Stimulated activated CD4-positive, alpha-beta T cell treated with anti-CD3 and anti-CD28 coated beads, Interleukin-4, amount 100 ng/mL, for 4 hours (primary cell): ENCODE results near the gene TBC1D12.
"Not testable (repeated sequence)": the region's sequence is repeated elsewhere in the genome, so short reads cannot be mapped to it uniquely, and the experiment has no call there.

Experiments
- DNase-seq, 2 experiments: peaks; one replicate each; pipeline ENCODE4 v3.0.0-alpha.2; 2020

The TBC1D12 gene

DNA sequence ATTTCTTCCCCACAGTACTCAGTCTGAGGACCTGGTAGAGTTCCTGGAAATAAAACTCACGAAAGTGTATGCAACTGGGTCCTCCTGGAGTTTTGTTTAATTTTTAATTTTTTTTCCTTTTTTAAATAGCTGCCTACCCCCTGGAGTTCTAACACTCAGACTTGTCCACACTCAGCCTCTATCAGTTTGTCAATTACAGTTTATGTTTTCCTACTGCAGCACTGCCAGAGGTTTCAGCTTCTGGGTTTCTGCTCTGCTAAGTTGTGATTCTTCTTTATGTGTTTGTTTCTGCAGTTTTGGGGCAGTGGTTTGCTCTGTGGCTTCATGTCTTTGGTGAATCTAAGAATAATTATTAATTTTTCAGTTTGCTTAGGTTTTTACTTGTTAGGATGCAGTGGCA is 59.2 kb downstream of the TBC1D12 start:
- no peak for DNase-seq

DNA sequence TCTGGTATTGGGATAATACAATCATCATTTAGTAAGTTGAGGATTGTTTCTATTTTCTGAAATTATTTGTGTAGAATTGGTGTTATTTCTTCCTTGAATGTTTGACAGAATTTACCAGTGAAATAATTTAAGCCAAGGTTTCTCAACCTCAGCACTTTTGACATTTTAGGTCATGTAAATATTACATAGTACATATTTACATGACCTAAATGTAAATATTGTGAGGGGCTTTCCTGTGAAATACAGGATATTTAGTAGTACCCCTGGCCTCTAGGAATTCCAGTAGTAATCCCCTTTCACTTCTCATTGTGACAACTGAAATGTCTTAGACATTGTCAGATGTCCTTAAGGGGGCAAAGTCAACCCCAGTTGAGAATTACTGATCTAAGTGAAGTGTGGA is 59.8 kb downstream of the TBC1D12 start:
- DNase-seq, result no peak

DNA sequence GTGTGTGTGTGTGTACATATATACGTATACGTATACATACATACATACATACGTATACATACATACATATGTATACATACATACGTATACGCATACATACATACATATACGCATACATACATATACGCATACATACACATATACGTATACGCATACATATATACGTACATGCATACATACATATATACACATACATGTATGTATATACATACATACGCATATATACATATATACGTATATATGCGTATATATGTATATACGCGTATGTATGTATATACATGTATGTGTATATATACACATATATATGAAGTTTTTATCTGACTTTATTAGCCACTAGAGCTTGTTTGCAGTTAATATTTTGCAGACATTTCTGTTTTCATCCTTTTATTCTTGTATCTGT is 63.3 kb downstream of the TBC1D12 start:
- no peak for DNase-seq

DNA sequence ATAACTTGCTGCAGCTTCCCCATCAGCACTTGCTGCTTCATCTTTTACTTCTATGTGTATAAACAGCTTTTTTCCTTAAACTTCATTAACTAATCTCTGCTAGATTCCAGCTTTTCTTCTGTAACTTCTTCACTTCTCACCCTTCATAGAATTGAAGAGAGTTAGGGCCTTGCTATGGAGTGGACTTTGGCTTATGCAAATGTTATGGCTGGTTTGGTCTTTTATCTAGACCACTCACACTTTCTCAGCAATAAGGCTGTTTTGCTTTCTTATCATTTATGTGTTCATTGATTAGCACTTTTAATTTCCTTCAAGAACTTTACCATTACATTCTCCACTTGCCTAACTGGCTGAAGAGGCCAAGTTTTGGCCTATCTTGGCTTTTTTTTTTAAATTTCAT is 79.1 kb downstream of the TBC1D12 start:
- no peak for DNase-seq

DNA sequence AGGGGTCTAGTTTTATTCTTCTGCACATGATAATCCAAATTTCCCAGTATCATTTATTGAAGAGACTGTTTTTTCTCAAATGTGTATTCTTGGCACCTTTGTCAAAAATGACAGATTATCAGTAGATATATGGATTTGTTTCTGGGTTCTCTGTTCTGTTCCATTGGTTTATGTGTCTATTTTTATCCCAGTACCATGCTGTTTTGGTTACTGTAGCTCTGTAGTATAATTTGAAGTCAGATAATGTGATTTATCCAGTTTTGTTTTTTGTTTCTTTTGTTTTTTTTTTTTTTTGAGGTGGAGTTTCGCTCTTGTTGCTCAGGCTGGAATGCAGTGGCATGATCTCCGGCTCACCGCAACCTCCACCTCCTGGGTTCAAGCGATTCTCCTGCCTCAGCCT is 81.6 kb downstream of the TBC1D12 start:
- DNase-seq, result no peak

DNA sequence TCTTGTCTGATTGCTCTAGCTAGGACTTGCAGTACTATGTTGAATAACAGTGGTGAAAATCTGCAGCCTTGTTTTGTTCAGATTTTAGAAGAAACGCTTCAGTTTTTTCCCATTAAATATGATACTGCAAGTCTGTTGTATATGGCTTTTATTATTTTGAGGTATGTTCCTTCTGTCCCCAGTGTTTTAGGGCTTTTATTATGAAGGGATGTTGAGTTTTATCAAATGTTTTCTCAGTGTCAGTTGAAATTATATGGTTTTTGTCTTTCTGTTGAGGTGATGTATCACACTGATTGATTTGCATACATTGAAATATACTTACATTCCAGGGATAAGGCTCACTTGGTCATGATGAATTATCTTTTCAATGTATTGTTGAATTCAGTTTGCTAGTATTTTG is 82.8 kb downstream of the TBC1D12 start:
- no peak for DNase-seq

DNA sequence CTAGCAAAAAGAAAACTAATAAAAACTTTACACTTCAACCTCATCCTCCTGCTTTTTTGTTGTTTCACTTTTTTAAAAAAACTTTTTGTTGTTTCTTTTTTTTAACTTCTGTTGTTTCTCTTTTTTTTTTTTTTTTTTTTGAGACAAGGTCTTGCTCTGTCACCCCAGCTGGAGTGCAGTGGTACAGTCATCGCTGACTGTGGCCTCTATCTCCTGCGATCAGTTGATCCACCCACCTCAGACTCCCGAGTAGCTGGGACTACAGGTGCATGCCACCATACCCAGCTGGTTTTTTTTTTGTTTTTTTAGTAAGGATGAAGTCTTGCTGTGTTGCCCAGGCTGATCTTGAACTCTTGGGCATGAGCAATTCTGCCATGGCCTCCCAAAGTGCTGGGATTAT is 85.2 kb downstream of the TBC1D12 start:
- no peak for DNase-seq

DNA sequence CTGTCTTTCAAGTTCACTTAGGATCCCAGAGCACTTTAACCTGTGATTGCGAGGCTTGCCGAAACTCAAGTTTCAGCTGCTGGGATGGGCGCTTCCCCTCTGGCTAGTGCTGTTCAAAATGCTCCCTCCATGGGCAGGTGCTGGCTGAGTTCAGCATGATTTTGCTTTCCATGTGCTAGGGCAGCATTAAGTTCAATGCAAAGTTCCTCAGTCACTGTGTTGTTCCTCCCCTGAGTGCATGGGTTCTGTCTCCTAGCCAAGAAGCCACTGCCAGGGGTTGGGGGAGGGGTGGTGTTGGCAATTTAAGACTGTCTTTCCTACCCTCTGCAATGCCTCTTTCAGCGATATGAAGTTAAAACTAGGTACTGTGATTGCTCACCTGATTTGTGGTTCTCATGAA is 86.8 kb downstream of the TBC1D12 start:
- no peak for DNase-seq

DNA sequence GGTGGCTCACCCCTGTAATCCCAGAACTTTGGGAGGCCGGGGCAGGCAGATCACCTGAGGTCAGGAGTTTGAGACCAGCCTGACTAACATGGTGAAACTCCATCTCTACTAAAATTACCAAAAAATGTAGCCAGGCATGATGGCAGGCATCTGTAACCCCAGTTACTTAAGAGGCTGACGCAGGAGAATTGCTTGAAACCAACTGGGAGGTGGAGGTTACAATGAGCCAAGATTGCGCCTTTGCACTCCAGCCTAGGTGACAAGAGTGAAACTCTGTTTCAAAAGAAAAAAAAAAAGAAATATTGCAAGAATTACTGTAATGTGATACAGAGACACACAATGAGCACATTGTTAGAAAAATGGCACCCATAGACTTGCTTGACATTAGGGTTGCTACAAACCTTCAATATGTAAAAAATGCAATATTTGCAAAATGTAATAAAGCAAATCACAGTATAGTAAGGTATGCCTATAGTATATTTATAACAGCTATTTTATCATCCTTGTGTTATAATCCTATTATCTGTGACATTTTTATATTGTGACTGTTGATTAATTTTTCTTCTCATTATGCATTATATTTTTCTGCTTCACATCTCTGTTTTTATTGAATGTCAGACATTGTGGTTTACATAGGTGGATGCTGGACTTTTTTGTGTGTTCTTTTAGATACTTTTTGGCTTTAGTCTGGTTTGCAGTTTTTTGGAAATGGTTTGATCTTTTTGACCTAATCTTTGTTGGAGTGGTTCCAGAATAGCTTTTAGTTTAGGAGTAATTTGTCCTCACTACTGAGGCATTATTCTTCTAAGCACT is 87.8 kb downstream of the TBC1D12 start:
- no peak for DNase-seq

DNA sequence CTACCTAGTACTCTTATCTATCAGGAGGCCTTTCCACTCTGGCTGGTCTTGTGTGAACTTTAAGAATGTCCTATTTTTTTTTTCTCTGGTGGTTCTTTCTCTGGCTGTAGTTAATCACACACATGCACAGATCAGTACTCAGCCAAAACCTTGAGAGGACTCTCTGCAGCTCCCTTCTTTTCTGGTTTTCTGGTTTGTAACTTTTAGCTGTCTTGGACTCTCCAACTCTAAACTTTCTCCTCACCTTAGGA is 88.4 kb downstream of the TBC1D12 start:
- no peak for DNase-seq

DNA sequence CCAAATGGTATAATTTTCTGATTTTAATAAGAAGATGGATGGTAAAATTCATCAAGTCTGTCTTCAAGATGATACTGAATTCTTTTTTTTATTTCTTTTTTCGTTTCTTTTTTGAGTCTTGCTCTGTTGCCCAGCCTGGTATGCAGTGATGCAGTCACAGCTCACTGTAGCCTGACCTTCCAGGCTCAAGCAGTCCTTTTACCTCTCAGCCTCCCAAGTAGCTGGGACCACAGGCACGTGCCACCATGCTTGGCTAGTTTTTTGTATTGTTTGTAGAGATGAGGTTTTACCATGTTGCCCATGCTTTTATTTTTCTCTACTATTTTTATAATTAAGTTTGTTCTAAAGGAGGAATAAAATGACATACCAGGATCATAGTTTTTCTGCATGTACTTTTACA is 91.1 kb downstream of the TBC1D12 start:
- no peak for DNase-seq

DNA sequence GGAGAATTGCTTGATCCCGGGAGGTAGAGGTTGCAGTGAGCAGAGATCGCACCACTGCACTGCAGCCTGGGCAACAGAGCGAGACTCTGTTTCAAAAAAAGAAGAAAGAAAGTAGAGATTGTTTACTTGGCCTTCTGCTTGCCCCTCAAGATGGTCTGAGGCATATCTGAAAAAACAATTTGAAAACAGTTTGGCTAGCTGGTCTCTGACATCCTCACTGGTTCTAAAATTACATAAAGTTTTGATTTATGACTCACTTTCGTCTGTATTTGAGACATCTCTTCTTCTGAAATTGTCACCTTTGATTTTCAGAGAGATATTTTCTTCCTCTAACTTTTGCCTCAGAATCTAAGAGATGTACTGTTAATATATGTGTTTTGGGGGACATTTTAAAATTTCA is 93.7 kb downstream of the TBC1D12 start:
- no peak for DNase-seq

DNA sequence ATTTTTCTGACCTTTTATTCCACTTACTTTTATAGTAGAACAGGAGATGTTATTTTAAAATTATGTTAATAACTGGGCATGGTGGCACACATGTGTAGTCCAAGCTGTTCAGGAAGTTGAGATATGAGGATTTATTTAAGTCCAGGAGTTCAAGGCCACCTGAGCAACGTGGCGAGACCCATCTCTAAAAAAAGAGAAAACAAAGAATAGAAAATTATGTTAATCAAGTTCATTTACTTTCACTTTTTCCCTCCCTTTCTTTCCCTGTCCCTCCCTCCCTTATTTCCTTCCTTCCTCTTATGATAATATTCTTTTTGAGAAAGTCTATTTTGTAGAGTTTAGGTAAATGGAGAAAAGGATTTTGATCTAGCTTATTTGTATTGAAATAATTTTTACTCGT is 94.3 kb downstream of the TBC1D12 start:
- DNase-seq, result no peak

DNA sequence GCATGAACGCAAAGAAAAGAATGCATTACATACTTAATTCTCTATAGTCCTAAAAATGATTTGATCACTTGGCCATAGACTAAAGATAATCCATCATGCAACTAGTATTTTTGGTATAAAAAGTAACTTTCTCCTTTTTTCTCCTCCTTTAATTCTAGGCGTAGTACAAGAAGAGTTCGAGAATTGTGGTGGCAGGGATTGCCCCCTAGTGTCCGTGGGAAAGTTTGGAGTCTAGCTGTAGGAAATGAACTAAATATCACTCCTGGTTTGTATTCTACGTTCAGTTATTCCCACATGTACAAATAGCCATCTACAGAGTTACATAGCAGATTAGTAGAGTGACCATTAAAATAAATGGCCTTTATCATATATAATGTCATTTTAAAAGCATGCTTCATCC is 97.7 kb downstream of the TBC1D12 start:
- DNase-seq, result no peak

DNA sequence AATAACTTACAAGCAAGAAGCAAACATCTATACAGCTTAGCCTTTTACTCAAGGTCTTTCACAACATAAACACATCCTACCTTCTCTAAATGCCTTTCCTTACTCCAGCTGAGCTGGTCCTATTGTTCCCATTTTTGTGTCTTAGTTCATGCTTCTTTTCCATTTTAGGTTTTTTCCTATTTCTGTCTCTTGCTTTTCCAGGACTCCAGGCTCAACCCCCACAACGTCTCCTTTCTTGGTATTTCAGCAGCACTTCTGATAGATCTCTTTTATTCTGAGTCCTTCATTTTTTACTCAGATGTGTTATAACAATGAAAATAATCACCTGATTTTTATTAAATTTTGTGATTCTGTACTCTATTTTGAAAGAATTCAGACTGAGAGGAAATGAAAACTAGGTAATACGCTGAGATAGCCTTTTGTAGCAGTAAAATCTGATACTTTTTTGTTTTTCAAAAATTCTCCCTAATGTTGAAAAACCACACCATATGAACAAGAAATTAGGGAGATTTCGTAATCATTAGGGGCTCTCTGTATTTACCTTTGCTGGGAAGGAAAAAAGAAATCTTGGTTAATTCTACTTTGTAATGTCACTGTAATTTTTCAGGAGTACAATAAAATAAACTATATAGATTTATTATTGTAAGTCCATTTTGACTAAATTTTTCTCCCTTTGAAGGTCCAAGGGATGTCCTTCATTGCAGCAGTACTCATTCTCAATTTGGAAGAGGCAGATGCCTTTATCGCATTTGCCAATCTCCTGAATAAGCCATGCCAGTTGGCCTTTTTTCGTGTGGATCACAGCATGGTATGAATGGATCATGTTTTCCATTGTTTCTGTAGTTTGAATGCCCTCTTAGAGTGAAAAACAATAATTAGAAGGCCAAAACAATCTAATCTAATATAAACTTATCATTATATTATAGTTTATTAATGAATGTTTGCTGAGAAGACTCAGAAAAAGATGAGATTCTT is 119.2 kb downstream of the TBC1D12 start:
- DNase-seq, result no peak

DNA sequence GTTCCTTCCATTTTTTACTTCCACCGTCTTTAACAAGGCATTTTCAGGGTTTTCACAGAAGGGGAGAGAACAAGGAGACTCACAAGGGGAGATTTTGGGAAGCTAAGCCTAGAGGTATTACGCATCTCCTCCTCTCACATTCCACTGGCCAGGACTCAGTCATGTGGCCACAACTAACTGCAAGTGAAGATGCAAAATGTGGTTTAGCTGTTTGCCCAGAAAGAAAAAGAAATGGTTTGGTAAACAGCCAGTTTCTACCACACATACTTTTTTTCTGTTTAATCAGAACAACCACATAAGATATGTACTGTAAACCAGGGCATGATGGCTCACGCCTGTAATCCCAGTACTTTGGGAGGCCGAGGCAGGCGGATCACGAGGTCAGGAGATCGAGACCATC is 121.8 kb downstream of the TBC1D12 start:
- no peak for DNase-seq

DNA sequence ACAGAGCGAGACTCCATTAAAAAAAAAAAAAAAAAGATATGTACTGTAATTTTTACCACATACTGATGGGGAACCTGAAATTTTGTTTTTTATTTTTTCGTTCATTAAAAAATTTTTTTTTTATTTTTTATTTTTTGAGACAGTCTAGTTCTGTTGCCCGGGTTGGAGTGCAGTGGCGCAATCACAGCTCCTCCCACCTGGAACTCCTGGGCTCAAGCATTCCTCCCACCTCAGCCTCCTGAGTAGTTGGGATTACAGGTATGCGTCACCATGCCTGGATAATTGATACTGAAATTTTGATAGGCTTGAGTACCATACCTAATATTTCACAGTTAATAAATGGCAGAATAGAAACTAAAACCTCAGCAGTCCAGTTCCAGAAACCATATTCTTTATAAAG is 122.4 kb downstream of the TBC1D12 start:
- DNase-seq, result no peak

DNA sequence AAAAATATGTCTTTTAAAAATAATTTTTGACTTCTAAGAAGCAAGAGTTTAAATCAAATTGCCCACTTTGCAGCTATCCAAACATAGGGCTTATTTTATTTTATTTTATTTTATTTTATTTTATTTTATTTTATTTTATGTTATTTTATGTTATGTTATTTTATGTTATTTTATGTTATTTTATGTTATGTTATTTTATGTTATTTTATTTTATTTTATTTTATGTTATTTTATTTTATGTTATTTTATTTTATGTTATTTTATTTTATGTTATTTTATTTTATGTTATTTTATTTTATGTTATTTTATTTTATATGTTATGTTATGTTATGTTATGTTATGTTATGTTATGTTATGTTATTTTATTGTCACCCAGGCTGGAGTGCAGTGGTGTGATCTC is 129.2 kb downstream of the TBC1D12 start:
- DNase-seq, result not testable (repeated sequence)

DNA sequence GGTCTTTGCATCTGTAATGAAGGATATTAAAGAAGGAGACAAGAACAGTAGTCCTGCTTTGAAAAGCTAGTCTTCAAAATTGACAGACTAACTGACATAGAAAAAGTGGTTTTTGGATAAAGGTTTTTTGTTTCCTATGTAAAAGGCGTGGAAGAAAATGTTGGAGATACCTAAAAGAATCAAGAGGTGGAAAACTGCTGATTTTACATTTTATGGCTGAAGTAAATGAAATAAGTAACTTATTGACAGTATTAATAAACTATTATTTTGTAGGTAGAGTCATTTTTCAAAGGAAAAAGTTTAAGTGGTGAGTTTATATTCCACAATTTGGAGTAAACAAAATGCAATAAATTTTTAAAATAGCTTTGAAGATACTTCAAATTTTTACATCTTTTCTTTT is 130.7 kb downstream of the TBC1D12 start:
- no peak for DNase-seq

DNA sequence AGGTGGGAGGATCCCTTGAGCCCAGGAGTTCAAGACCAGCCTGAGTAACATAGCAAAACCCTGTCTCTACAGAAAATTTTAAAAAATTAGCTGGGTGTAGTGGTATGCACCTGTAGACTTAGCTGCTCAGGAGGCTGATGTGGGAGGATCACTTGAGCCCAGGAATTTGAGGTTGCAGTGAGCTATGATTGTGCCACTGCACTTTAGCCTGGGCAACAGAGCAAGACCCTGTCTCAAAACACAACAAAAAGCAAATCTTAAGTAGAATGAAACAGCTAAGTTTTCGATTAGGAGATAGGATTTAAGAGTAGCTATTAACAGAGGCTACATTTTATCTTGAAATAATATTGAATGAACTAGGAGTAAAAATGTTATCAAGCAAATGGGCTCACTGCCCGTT is 139.9 kb downstream of the TBC1D12 start:
- not testable (repeated sequence) for DNase-seq

DNA sequence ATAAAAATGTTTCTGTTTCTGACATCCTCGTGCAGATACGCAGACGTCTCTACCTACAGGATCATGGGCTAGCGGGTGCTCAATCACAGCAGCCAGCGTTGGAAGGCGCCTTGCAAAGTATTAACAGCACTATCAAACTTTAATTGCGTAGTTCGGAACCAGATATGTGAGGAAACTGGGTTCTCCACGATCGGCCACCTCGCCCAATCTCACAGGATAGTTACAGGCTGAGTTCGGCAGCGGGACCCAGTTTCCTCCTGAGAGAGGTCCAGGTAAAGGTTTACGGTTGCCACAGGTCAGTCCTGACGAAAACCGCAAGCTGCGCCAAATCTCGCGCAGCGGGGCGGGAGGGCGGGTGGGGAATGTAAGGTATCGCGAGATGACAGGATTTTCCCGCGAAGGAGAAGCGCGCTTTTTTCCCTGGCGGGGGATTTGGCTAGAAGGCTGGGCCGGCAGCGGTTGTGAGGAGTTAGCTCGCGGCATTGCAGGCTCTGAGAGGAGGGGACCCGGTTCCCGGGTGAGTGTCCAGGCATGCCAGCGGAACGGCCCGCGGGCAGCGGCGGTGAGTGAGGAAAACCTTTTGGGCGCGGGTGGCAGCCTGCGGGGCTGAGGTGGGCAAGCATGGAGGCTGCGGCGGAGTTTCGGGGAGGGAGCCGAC is 143.2 kb downstream of the TBC1D12 start, which contains the start of gene HELLS:
Gene HELLS, plus strand, starts transcription at position 398 of the 658 bp plus-strand sequence. Its CDS starts 134 bp downstream, at position 532.
- DNase-seq, result peak; percentile 61 to 64

DNA sequence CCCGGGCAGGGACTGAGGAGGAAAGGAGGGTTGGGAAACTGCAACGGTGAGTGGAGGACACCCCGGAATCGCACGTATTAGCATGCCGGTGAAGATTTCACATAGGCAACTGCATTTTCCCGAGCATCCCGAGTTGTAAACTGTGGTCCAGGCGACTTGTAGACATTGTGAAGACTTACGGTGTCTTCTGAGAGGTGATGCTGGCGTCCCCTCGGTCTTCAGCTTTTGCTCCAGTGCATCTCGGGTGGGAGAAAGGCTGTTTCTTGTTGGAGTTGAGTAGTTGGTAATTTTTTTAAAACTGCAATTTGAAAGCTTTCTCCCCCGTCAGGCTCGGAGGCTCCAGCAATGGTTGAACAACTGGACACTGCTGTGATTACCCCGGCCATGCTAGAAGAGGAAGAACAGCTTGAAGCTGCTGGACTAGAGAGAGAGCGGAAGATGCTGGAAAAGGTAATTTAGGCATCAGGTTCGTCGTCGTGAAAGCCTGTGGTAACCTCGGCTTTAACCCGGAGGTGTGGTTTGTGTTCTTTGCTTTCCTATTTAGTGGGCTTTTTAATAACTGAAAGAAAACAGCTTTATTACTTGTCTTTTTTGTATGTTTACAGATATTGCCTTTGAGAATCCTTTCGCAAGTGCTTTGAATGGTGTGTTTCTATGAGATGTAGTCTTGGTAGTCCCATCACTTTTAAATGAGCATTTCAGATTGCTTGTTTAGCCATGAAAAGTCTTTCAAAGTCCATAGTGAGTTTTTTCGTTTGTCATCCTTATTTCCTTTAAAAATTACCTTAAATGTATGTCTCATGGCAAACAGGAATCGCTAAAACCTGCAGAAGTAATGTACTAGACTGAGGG is 143.9 kb downstream of the TBC1D12 start:
- DNase-seq, result no peak

DNA sequence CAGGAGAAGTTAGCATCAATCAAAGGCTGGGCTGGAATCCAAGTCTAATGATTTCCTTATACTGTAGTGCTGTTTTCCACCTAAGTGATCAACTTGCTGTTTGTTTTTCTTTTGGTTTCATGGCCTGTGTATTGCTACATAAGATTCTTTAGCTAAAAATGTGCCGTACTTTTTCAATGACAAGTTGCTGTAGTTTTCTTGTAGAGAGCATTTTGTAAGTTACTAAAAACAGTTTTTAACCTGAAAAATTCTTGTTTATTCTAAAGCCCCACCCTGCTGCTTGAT is 144.5 kb downstream of the TBC1D12 start:
- no peak for DNase-seq
